ENCODE results near the gene EDN1.
A peak's percentile ranks its signal among the peaks of the same experiment; 100 is the strongest.

The EDN1 gene

GRCh38 chr6:12283904-12284303 is 6.3 kb upstream of the EDN1 start:
- H3K36me3 ChIP-seq: no peaks in the 10 kb centered on the region
- no peak overlapping the region for H3K27ac ChIP-seq
- peaks cover 5 to 11% of the 10 kb centered on the region in 2 experiments for H3K4me1 ChIP-seq (ENCODE audit: control insufficient read depth in 1 of 2, insufficient read depth in 1 of 2, low read depth in 1 of 2, low read length in 1 of 2)
- no peaks in the 10 kb centered on the region for H3K27me3 ChIP-seq
- no peak overlapping the region for H3K4me3 ChIP-seq (ENCODE audit: low read depth in 1 of 2, low read length in 1 of 2)
- no peak for TF ChIP-seq CTCF (IDR thresholded peaks at IDR 0.05)
- H3K9me3 ChIP-seq: no peaks in the 10 kb centered on the region

GRCh38 chr6:12286373-12287110 is 3.6 kb upstream of the EDN1 start:
- H3K36me3 ChIP-seq: no peaks in the 10 kb centered on the region
- H3K4me3 ChIP-seq (ENCODE audit: low read depth in 1 of 2, low read length in 1 of 2): no peak overlapping the region
- H3K27ac ChIP-seq: peak overlapping the region; percentile 0
- peaks cover 13% of the 10 kb centered on the region for H3K27me3 ChIP-seq
- H3K4me1 ChIP-seq (ENCODE audit: control insufficient read depth in 1 of 2, insufficient read depth in 1 of 2, low read depth in 1 of 2, low read length in 1 of 2): peaks cover 20 to 23% of the 10 kb centered on the region in 2 experiments
- H3K9me3 ChIP-seq: no peaks in the 10 kb centered on the region
- no peak for TF ChIP-seq CTCF (IDR thresholded peaks at IDR 0.05)

- H3K4me3 ChIP-seq (ENCODE audit: low read depth in 1 of 2, low read length in 1 of 2): no peak overlapping the region
- no peak for TF ChIP-seq CTCF (IDR thresholded peaks at IDR 0.05)
- peaks cover 30% of the 10 kb centered on the region for H3K27me3 ChIP-seq
Measured at GRCh38 chr6:12288211-12288618, 1.9 kb upstream of the EDN1 start.

GRCh38 chr6:12288914-12289313 is 1.2 kb upstream of the EDN1 start:
- H3K4me1 ChIP-seq (ENCODE audit: control insufficient read depth in 1 of 2, insufficient read depth in 1 of 2, low read depth in 1 of 2, low read length in 1 of 2): peaks cover 20 to 23% of the 10 kb centered on the region in 2 experiments
- H3K36me3 ChIP-seq: no peaks in the 10 kb centered on the region
- H3K27ac ChIP-seq: no peak overlapping the region
- TF ChIP-seq CTCF (IDR thresholded peaks at IDR 0.05): no peak
- H3K27me3 ChIP-seq: peaks cover 37% of the 10 kb centered on the region
- H3K4me3 ChIP-seq (ENCODE audit: low read depth in 1 of 2, low read length in 1 of 2): peak overlapping the region in 1 of 2 experiments; percentile 68
- H3K9me3 ChIP-seq: no peaks in the 10 kb centered on the region

More at GRCh38 chr6:12288211-12288618, 1.9 kb upstream of the EDN1 start:
- no peaks in the 10 kb centered on the region for H3K9me3 ChIP-seq
- no peak overlapping the region for H3K27ac ChIP-seq
- H3K36me3 ChIP-seq: no peaks in the 10 kb centered on the region
- peaks cover 20 to 23% of the 10 kb centered on the region in 2 experiments for H3K4me1 ChIP-seq (ENCODE audit: control insufficient read depth in 1 of 2, insufficient read depth in 1 of 2, low read depth in 1 of 2, low read length in 1 of 2)

GRCh38 chr6:12289365-12289919 is 719 bp upstream of the EDN1 start:
- H3K27ac ChIP-seq: peak overlapping the region; percentile 78
- peaks cover 40% of the 10 kb centered on the region for H3K27me3 ChIP-seq
- TF ChIP-seq CTCF (IDR thresholded peaks at IDR 0.05): peak; percentile 81
- H3K4me3 ChIP-seq (ENCODE audit: low read depth in 1 of 2, low read length in 1 of 2): peak overlapping the region; percentile 65 to 68
- no peaks in the 10 kb centered on the region for H3K36me3 ChIP-seq
- peaks cover 20 to 23% of the 10 kb centered on the region in 2 experiments for H3K4me1 ChIP-seq (ENCODE audit: control insufficient read depth in 1 of 2, insufficient read depth in 1 of 2, low read depth in 1 of 2, low read length in 1 of 2)
- no peaks in the 10 kb centered on the region for H3K9me3 ChIP-seq

Measured in neutrophil (primary cell).